ENCODE measurements around the gene PTPRM.
A peak's percentile ranks its signal among the peaks of the same experiment; 100 is the strongest.
"Not testable (repeated sequence)": the region's sequence is repeated elsewhere in the genome, so short reads cannot be mapped to it uniquely, and the experiment has no call there.

Gene PTPRM

DNA sequence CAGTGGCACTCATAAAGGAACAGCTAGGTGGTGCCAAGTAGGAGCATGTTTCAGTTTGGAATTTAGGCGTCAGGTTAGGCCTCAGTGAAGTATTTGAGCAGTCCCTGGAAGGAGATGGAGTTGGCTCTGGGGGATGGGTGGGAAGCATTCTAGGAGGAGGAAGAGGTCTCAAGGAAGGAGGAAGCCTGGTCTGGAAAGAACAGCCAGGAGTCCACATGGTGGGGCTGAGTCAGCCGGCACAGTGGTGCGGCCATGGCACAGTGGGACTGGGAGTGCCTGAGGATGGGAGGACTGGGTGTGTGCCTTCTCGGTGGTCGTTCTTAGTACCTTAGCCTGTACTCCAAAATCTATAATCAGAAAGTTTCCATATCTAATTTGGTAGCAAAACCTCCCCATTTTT is 373.3 kb downstream of the PTPRM start:
- FAIRE-seq (peak; percentile 67), DNase-seq (ENCODE audit: low spot score) (no peak)

DNA sequence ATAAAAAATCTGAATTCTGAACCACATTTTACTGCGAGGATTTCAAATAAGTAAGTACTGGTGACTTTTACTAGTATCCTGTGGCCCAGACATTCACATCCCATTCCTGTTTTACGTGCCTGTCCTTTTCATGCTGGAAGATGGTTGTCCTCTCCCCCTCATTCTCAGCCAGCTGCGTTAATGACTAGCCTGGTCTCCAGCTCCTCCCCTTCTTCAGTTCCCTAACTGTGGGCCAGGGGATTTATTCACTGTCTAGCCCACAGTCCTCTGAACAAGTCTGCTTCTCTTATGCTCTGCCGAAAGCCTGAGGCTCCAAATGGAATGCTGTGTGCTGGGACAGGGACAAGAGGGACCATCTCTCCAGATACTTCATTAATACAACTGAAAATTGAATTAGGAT is 373.9 kb downstream of the PTPRM start:
- no peak for FAIRE-seq
- DNase-seq (ENCODE audit: low spot score): no peak

DNA sequence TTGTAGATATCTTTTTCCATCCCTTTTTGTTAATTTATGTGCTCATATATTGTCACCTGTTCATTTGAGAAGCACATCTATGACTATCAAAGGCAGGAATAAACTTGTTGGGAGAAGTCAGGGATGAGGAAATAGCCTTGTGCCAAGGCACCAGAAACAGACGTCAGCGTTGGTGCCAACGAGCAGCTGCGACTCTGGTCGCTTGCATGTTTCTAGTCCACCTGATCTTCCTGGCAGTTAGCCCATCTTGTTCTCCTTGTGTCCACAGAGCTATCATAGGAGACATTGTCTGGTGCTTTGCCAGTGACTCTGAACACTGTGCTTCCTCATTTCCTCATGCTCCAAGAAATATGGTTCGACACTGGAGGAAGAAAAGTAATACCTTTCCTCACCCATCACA is 374.4 kb downstream of the PTPRM start:
- peak; percentile 46 for FAIRE-seq
- no peak for DNase-seq (ENCODE audit: low spot score)

DNA sequence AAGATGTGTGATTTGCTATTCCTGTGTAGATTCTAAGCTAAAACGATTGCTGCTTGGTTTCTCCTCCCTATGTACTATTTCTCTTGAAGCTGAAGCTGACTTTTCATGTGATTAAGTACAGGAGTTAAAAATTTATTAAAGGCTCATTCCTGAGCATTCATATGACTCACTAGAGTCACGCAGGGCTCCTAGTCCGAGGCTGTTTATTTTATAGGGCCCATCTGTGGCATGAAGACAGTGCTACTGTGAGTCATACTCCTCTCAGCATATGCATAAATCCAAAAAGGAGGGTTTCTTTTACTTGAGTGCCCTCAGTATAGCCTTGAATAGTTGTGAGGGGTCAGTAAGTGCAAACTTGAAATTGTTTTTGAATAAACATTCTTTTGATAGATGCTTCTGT is 378.8 kb downstream of the PTPRM start:
- DNase-seq (ENCODE audit: low spot score): peak; percentile 86
- peak; percentile 73 for FAIRE-seq

DNA sequence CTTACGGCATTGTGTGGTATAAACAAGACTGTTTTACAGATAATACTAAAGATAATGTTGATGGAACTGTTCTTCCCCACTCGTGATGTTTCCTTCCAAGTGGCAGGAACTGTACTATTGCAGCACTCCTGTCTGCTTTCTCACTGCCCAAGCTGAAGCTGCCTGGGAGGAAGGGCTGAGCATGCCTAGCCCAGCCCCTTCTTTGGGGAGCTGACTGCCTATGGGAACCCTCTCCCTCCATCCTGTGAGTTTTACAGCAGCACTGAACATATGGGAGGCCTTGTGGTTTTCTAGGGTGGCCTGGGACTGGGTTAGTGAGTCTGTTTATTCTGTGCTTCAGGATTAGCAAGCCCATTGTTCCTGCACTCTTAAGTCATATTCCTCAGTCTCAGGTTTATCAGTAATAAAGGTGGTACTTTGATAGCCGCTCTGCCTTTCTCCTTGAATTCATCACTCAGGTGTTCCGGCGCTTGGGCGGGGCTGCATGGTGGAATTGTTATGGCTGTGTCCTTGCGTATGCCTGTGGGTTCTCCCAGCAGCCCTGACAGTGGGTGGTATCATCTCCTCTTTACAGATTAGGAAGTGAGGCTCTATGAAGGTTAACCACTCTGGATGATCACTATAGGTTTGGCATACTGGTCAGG is 379.7 kb downstream of the PTPRM start:
- FAIRE-seq (peak; percentile 83), DNase-seq (ENCODE audit: low spot score) (peak; percentile 75)

DNA sequence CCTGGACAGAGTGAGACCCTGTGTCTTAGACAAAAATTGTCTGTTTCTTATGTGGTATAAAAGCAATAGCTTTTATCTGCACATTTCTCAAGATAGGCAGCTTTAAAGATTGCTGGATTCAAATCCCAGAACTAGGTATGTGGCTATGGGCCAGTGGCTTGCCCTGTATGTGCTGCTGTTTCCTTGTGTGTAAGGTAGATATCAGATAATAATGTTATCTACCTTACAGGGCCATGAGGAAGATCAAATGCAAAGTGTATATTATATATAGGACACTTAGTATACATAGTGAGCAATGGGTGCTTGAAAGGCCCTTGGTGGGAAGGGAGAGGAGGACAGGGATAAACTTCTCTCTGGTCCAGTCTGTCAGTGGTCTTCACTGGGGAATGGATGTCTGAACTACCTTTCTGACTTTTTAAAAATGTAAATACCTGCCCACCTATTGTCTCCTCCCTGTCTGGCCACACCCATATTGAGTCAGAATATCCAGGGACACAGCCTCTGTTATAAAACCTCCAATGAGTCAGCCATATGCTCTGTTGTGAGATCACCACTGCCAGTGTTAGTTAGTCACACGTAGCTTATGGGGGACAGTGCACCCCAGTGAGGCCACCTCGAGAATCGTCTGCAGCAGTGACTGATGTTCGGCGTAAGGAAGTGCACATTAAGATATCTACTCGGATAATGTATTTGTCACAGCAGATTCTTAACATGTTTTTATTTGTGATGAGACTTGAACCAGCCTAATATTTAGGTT is 383.4 kb downstream of the PTPRM start:
- DNase-seq (ENCODE audit: low spot score): peak; percentile 92
- peak; percentile 86 for FAIRE-seq

DNA sequence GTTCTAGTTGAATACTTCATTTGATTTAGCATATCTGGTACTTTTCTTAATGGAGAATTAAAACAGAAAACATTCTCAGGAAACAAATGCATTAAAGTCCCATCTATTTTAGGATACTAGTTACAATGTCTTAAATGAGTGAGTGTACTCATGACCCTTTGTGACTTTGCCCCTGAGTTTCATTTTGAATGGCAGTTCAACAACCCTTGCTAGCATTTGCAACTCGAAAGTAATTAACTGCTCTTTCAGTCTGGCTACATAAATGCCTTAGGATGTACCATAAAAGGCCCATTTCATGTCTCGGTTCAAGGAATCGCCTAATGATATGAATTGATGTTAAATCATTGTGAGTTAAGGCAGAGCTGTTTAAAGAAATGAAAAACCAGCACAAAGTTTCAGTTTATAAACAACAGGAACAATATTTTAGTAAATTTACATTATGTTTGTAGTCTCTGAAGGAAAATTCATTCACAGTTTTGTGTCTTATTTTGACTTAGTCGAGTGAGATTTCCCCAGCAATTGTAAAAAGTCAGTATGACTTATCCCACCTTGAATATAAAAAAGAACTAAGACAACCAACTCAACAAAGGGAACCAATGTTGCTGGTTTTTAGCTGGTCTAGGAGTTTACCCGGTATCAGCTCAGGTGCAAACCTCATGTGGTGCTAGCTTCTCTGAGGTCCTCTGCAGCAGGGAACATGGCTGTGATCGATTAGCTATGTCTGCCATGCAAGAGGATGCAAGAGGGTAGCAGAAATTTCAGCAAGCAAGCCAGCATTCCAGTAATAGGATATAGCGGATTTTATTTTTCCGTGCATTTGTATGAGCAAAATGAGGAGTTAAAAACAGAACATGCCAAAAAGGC is 386.2 kb downstream of the PTPRM start:
- peak; percentile 44 for FAIRE-seq

DNA sequence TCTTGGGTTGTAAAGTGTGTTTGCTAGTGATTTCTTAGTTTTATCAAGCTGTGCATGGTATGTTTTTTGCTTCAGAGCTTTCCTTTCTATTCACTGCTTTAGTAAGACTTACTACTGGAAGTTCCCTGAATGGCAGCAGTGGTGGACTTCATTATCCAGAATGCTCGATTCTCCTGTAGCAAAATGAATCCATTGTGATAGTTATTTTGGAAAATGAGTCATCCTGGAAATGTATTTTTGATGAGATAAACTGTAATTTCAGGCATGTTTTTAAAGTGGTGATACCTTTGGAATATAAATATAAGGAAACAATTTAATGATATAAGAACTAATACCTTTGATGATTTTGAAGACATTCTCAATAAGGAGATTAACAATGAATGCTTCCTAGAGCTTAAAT is 387.1 kb downstream of the PTPRM start:
- DNase-seq (ENCODE audit: low spot score): no peak

More for the DNA sequence above, 386.2 kb downstream of the PTPRM start:
- no peak for DNase-seq (ENCODE audit: low spot score)

DNA sequence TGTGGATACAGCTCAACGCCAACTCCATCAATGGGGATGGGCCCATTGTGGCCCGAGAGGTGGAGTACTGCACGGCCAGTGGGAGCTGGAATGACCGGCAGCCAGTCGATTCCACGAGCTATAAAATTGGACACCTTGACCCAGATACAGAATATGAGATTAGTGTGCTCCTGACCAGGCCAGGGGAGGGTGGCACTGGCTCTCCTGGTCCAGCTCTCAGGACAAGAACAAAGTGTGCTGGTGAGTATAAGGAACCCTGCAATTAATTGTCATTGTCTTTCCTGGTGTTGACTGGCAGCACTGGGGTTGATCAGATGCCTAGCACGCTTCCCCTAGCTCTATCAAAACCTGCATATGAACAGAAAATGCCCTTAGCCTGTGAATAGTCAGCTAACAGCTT is 388.1 kb downstream of the PTPRM start:
- DNase-seq (ENCODE audit: low spot score): no peak
- peak; percentile 61 for FAIRE-seq

More for the DNA sequence above, 387.1 kb downstream of the PTPRM start:
- peak; percentile 32 for FAIRE-seq

DNA sequence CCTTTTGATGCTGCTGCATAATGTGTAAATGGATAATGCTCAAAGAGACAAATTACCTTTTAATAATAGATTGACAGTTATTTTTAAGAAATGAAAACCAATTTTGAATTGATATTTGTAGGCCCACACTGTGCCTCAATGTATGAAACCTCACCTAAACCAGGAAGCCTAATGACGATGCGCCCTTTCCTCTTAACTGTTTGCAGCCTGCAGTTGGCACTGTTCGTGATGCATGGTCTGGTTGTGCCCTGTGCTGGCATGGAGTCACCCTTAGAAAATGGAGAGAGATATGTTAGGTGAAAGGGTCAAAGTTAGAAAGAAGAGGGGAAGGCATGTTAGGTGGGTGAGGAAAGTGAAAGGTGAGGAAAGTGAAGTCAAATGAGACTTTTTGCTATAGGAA is 390.2 kb downstream of the PTPRM start:
- peak; percentile 82 for FAIRE-seq
- no peak for DNase-seq (ENCODE audit: low spot score)

DNA sequence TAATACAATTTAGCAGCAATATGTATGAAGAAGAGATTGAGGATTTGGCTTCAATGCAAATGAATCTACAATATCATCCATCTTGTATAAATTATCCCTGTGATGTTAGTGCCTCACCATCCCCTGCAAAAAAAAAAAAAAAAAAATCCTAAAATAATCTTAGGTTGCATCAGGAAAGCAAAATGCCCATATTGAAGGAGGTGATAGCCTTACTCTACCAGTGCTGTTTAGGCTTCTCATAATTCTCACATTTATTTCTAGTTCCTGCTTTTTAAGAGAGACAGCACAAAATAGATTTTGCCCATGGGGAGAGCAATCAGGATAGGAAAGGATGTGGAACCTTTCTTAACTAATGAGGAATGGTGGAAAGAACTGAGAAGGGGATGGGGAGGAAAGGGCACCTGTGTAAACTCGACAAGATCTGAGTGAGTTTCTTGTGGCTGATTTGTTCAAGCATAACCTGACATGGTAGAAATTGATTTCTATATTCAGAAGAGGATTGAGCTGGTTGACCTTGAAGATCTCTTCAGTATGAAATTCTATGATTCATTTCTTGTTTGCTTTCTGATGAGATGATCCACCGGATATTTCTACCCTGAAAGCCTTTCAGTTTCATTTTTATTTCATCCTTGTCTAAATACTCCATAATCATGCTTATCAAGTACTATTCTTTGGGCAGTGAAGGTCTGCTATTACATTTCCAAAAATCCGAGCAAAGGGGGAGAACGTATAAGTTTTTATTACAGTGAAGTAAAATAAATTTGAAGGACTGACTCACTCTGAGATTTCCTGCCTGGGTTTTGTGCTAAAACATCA is 391.2 kb downstream of the PTPRM start:
- no peak for FAIRE-seq
- DNase-seq (ENCODE audit: low spot score): no peak

DNA sequence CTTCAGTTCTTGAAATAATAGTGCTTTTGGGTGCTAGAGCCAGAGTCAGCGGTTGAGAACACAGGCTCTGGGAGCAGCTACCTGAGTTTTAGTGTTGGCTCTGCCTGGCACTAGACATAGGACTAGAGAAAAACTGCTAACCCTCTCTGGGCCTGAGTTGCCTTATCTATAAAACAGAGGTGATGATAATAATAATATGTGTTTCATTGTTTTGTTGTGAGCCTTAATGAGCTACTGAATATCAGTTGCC is 391.7 kb downstream of the PTPRM start:
- DNase-seq (ENCODE audit: low spot score) (no peak), FAIRE-seq (no peak)

DNA sequence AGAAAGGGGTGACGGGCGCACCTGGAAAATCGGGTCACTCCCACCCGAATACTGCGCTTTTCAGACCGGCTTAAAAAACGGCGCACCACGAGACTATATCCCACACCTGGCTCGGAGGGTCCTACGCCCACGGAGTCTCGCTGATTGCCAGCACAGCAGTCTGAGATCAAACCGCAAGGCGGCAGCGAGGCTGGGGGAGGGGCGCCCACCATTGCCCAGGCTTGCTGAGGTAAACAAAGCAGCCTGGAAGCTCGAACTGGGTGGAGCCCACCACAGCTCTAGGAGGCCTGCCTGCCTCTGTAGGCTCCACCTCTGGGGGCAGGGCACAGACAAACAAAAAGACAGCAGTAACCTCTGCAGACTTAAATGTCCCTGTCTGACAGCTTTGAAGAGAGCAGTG is 399.6 kb downstream of the PTPRM start:
- DNase-seq (ENCODE audit: low spot score); FAIRE-seq: not testable (repeated sequence)

DNA sequence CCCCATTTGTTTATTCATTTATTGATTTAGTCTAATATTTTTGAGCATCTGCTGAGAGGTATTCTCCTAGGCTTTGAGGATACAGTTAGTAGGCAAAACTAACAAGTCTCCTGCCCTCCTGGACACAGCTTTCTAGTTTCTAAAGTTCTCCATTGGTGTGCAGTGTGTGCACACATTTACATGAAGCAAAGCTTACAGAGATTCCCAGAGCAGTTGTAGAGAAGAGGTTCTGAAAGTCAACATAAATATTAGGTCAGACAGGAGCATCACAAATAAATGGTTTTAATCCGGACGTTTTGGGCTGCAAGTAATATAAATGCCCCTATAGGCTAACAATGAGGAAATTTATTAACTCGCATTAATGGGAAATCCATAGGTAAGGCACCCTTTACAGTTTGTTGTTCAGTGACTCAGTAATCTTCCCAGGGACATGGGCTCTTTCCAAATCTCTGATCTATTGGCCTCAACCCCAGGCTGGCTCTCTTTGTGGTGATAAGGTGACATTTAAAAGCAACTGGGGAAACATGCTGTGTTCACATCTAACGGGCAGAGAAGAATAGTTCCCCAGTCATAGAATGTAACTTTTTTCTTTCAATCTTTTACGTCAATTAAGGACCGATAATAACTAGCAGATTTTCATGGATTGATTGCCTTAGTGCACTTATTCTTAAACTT is 407.2 kb downstream of the PTPRM start:
- FAIRE-seq: no peak

DNA sequence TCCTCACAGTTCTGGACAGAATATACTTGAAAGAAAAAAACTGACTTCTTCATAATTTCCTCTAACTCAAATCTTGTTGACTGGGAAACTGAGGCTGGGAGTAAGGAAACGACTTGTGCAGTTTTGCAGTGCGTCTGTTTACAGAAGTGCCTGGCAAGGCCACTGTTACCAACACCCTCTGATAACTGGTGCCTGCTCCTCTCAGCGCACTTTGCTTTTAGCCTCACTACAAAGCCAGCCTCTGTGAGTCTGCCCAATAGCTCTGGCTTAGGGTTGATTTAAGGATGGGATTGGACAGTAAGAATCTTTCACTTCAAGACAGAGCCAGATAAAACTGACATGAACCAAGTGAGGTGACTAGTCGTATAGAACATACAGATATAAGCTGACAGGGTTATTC is 410.8 kb downstream of the PTPRM start:
- FAIRE-seq: no peak
- no peak for DNase-seq (ENCODE audit: low spot score)

More for the DNA sequence above, 407.2 kb downstream of the PTPRM start:
- no peak for DNase-seq (ENCODE audit: low spot score)

DNA sequence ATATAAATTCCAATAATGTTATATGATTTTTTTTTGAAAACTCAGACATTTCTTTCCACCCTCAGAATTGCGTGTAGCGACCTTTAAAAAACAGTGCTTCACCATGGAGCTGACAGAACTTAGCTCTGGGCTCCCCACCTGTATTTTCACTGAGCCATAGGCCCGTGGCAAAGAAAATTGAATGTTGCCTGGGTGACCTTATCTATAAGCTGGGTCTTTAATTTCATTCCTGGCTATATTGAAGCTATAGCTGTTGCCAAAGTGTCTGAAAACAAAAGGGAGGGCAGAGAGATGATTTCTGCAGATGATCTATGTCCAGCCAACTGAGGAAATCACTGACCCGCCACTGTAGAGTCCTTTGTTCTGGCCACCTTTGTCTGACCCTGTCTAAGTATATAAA is 411.7 kb downstream of the PTPRM start:
- no peak for DNase-seq (ENCODE audit: low spot score)
- FAIRE-seq: no peak

DNA sequence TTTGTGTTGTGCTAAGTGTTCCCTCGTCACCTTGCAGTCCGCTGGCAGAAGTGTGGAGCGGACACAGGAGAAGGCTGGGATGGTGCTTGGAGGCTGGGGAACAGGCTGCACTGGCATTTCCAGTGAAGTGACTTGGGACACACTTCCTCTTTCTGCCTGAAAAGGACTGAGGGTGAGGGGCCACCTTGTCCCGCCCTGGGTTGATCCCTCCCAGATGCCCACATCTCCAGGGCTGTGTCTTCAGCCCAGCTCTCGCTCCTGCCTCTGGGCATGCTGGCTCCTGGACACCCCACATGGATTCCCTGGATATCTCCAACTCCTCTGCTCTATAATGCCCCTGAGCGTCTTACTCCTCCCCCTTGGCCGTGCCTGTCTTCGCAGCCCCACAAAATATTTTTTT is 412.6 kb downstream of the PTPRM start:
- FAIRE-seq (no peak), DNase-seq (ENCODE audit: low spot score) (no peak)

DNA sequence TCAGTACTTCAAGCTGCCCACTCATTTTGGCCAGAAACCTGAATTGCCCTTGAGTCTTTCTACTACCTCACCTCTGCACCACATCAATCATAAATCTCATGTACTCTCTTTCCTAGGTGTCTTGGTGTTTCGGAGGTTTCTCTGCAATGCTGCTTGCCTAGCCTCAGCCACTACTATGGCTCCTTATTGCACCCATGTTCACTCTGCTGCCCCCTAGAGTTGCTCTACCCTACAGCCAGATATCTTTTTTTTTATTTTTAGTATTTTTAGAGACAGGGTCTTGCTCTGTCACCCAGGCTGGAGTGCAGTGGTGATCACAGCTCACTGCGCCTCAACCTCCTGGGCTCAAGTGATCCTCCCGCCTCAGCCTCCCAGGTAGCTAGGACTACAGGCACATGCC is 413.0 kb downstream of the PTPRM start:
- DNase-seq (ENCODE audit: low spot score) (no peak), FAIRE-seq (no peak)

DNA sequence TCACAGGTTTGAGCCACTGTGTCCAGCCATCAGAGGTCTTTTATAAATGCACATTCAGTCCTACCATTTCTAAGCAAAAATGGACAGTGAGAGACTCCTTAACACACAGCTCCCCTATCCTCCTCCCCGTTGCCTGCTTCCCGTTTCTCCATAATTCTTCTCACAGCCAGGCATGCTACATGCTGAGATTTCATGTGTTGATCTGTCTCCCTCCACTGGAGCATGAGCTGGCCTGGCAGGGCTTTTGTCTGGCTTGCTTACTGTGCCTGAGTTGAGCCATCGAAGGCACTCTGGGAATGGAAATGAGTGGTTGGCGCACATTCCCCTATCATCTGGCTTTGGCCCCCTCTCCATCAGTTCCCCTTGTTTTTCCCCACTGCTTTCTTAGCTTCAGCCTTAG is 413.5 kb downstream of the PTPRM start:
- DNase-seq (ENCODE audit: low spot score) (no peak), FAIRE-seq (peak; percentile 52)

DNA sequence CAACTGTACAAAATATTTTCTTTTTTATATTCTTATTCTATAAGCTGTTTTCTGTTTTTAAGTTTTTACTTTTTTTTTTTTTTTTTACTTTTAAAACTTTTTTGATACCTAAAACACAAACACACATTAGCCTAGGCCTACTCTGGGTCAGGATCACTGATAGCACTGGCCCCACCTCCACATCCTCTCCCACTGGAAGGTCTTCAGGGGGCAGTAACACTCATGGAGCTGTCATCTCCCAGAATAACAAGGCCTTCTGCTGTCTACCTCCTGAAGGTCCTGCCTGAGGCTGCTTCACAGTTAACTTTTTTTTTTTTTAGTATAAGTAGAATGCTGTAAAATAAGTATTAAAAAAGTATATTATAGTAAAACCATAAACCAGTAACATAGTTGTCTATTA is 415.1 kb downstream of the PTPRM start:
- FAIRE-seq (no peak), DNase-seq (ENCODE audit: low spot score) (no peak)
